HG03095 (cell line): ENCODE results near the gene EDC3.
"Not testable (repeated sequence)": the region's sequence is repeated elsewhere in the genome, so short reads cannot be mapped to it uniquely, and the experiment has no call there.

Source experiments
- ATAC-seq: cut with Tn5 transposase; IDR thresholded peaks from one replicate; pipeline ENCODE4 v1.9.1; 2021; ENCODE audit warnings: moderate library complexity; ENCODE audit not compliant: unreplicated experiment

Gene EDC3

GRCh38 chr15:74710319-74711094, 14.7 kb upstream of the EDC3 start:
- ATAC-seq: no peak

DNA sequence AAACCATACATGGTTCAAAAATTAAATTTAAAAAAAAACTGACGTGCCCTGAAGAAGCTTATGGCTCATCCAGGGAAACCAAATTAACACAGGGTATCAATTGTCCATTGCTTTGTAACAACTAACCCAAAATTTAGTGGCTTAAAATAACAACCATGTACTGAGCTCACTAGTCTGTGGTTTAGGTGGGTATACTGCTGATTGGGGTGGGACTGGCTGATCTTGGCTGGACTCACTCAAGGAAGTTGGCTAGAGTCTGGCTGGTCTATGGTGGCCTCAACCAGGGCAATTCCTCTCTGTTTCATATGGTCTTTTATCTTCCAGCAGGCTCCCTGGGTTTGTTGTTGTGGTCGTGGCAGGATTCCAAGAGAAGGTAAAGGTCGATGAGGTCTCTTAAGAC, 14.1 kb upstream of the EDC3 start:
- ATAC-seq: no peak

GRCh38 chr15:74709011-74709410, 13.2 kb upstream of the EDC3 start:
- ATAC-seq: no peak

DNA sequence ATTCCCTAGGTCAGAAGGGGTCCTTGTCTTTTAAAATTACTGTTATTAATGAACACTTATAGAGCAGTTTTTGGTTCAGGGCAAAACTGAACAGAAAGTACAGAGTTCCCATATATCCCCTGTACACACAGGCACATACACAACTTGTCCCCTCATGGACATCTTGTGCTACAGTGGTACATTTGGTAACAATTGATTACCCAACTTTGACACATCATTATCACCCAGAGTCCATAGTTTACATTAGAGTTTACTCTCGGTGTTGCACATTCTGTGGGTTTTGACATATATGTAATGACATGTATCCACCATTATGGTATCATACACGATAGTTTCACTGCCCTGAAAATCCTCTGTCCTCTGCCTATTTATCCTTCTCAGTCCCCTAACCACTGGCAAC, 984 bp upstream of the EDC3 start:
- no peak for ATAC-seq

DNA sequence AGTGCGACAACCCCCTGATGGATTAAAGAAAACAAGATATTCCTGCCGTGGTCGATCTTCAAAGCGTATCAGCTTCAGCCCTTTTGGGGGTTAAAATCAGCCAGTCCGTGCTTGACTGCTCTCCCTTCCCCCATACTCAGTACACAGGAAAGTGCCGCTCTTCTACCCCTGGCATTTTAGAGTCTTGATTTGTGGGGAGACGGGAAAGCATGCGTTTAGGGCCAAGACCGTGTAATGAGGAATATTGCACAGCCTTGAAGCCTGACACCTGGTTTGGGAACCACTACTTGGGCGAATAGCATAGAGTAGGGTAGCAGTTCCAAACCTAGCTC, 540 bp upstream of the EDC3 start:
- no peak for ATAC-seq

GRCh38 chr15:74692327-74692726, 3.5 kb downstream of the EDC3 start:
- no peak for ATAC-seq

DNA sequence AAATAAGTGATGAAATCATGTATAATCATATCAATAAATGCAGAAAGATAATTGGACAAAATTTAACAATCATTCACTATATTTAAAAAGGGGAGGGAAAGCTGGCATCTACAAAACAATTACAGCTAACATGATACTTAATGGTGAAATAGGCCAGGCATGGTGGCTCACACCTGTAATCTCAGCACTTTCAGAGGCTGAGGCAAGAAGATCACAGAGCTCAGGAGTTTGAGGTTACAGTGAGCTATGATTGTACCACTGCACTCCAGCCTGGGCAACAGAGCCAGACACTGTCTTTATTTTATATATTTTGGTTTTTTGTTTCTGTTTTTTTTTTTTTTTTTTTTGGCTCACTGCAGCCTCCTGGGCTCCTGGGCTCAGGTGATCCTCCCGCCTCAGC, 12.1 kb downstream of the EDC3 start:
- no peak for ATAC-seq

GRCh38 chr15:74682954-74683353, 12.9 kb downstream of the EDC3 start:
- ATAC-seq: no peak

- no peak for ATAC-seq
Observed at GRCh38 chr15:74680456-74680855, 15.4 kb downstream of the EDC3 start.

- no peak for ATAC-seq
Observed at GRCh38 chr15:74676801-74677200, 19.0 kb downstream of the EDC3 start.

GRCh38 chr15:74674161-74674560, 21.7 kb downstream of the EDC3 start:
- ATAC-seq: no peak

GRCh38 chr15:74669627-74670026, 26.2 kb downstream of the EDC3 start:
- ATAC-seq: no peak

DNA sequence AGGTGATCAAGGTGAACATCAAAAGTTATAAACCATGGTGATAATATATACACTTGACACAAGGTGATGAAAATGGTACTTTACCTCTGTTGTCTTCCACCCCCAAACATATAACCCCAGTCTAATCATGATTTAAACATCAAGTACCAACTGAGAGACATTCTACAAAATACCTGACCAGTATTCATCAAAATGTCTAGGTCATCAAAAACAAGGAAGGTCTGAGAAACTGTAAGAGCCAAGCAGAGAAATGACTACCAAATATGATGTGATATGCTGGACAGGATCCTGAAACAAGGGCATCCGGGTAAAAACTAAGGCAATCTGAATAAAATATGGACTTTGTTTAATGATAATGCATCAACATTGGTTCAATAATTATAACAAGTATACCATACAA, 27.8 kb downstream of the EDC3 start:
- ATAC-seq: no peak

DNA sequence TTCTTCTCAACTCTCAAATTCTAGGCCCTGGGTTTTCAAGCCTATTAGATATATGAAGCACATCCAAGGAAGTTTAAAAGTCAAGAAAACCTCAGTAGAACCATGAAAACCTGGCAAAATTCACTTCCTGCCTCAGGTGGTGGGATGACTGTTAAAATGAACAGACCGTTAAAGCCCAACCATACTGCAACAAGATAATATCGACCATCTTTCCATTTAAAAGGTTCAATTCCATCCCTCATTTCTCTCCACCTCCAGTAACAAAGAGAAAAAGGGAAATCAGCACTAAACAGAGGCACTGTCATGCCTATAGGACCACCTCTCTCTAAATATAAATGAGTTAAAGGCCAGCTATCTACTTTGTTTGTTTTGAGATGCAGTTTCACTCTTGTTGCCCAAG, 31.2 kb downstream of the EDC3 start:
- no peak for ATAC-seq

- no peak for ATAC-seq
Observed at GRCh38 chr15:74664028-74664616, 31.7 kb downstream of the EDC3 start.

DNA sequence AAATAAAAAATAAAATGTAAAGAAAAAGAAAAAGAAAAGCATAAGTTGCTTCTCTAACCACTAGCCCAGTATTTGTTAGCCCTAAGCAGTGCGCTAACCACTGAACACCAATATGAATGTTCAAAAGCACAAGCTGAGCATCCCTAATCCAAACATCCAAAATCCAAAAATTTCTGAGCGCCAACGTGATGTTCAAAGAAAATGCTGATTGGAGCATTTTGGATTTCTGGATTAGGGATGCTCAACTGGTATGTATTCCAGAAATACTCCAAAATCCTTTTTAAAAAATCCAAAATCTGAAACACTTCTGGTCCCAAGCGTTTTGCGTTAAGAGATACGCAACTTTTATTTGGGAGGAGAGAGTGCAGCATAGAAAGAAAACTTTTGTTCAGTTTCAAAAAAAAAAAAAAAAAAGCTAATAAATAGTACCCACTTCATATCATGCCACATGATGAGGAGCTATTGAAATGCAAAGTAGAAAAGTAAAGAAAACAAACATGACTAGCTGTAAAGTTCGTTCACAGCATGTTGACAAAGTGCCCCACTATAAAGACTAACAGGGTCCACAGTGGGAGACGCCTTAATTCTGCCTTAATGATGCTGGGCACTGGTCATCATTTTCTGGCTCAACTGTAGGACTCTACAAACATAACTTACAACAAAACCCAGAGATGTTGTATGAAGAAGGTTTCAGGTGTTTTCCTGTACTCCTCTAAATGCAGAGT, 32.4 kb downstream of the EDC3 start:
- ATAC-seq: no peak

- no peak for ATAC-seq
Observed at GRCh38 chr15:74662064-74662860, 33.6 kb downstream of the EDC3 start.

DNA sequence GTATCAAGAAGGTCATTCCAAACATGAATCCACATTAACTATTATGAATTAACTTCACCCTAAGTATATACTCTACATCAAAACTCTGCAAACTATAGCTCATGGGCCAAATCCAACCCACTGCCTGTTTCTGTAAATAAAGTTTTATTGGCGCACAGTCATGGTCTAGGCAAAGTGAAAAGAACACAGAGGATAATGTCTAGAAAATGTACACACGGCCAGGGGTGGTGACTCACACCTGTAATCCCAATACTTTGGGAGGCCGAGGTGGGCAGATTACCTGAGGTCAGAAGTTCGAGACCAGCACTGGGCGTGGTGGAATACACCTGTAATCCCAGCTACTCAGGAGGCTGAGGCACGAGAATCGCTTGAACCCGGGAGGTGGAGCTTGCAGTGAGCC, 34.5 kb downstream of the EDC3 start:
- not testable (repeated sequence) for ATAC-seq

- ATAC-seq: no peak
Observed at GRCh38 chr15:74657846-74658245, 38.0 kb downstream of the EDC3 start.

GRCh38 chr15:74656935-74657535, 38.8 kb downstream of the EDC3 start:
- ATAC-seq: no peak

GRCh38 chr15:74655424-74655823, 40.4 kb downstream of the EDC3 start:
- ATAC-seq: no peak
